ENCODE measurements around the gene SLC28A3. TPM values are rescaled to one million over a fixed set of nuclear protein-coding genes. Genes with fewer than 3 reads are reported as not detected.
A peak's percentile ranks its signal among the peaks of the same experiment; 100 is the strongest.

The SLC28A3 gene
- total and polyA plus RNA-seq, 2 of the 8 experiments (the other 6 are each of a cell fraction or from before 2014, with no cell fraction given), result 0.02 TPM; not detected in 1

GRCh38 chr9:84296146-84296843 is 44.3 kb downstream of the SLC28A3 start:
- DNase-seq (ENCODE audit: low read depth in 1 of 2, low spot score in 2 of 2) (no peak), FAIRE-seq (no peak)
- Histone ChIP-seq H3K18ac (ENCODE audit: extremely low read depth, low read length) (no peak overlapping the region), H2BK120ac (replicated peaks; ENCODE audit: low read depth, low read length) (no peak overlapping the region), H3K79me1 (ENCODE audit: low read depth, low read length) (no peaks in the 10 kb centered on the region), H2BK15ac (ENCODE audit: low read length) (no peak overlapping the region), H3K9ac (replicated peaks in 1 of 4; ENCODE audit: extremely low read depth in 1 of 4, low read depth in 3 of 4, low read length in 3 of 4) (0 out of 7 replicates have a peak overlapping the region, but pooled peaks of 1 of the 4 experiments have one; percentile 21), H3K4ac (replicated peaks; ENCODE audit: insufficient read length, low read depth, low read length) (no peak overlapping the region), H2BK20ac (ENCODE audit: low read length) (no peak overlapping the region), H4K91ac (replicated peaks; ENCODE audit: insufficient read length, low read length) (no peak overlapping the region), H4K5ac (ENCODE audit: insufficient read length, low read depth, low read length) (no peak overlapping the region), H3K56ac (replicated peaks; ENCODE audit: insufficient read length, low read depth, low read length) (no peak overlapping the region), H3K79me2 (ENCODE audit: control insufficient read depth in 1 of 2, insufficient read depth in 2 of 2, low read length in 2 of 2) (no peaks in the 10 kb centered on the region), H4K20me1 (replicated peaks in 1 of 2; ENCODE audit: control insufficient read depth in 1 of 2, insufficient read depth in 2 of 2, low read length in 2 of 2) (no peaks in the 10 kb centered on the region), H3K4me1 (replicated peaks in 1 of 4; ENCODE audit: control insufficient read depth in 3 of 4, insufficient read depth in 4 of 4, low read length in 3 of 4) (peaks cover 0 to 4% (median under 1%) of the 10 kb centered on the region in 4 experiments; a peak in 3 of 7 replicates), H3K4me2 (ENCODE audit: insufficient read depth in 1 of 2, low read depth in 2 of 2, low read length in 2 of 2) (no peak overlapping the region; a peak in 1 of 4 replicates), H2AFZ (ENCODE audit: low read length) (peak overlapping the region; percentile 63), H3K23ac (ENCODE audit: insufficient read length) (no peak overlapping the region), H3K23me2 (ENCODE audit: low read depth, low read length) (no peaks in the 10 kb centered on the region), H3K27ac (ENCODE audit: low read depth, low read length) (no peak overlapping the region), H3K36me3 (ENCODE audit: control insufficient read depth in 2 of 4, insufficient read depth in 4 of 4, low read length in 3 of 4) (no peaks in the 10 kb centered on the region), H3K14ac (ENCODE audit: insufficient read length) (no peak overlapping the region), H2BK12ac (ENCODE audit: low read depth, low read length) (no peak overlapping the region), H2AK5ac (ENCODE audit: low read depth, low read length) (no peak overlapping the region), H3K27me3 (replicated peaks in 1 of 4; ENCODE audit: control insufficient read depth in 3 of 4, extremely low read depth in 1 of 4, insufficient read depth in 3 of 4, low read length in 3 of 4) (no peaks in the 10 kb centered on the region), H4K8ac (ENCODE audit: extremely low read depth, insufficient read depth, low read length) (no peak overlapping the region), H3K4me3 (ENCODE audit: extremely low read depth in 1 of 4, insufficient read depth in 2 of 4, low read depth in 3 of 4, low read length in 4 of 4) (no peak overlapping the region), H3K9me3 (ENCODE audit: insufficient read depth in 2 of 2, low read depth in 1 of 2, low read length in 1 of 2) (no peaks in the 10 kb centered on the region), H2BK5ac (ENCODE audit: low read depth, low read length) (no peak overlapping the region)
- WGBS, 2 experiments (ENCODE audit: extremely low coverage in 1 of 2, insufficient coverage in 1 of 2, insufficient read length in 1 of 2, insufficient replicate concordance in 2 of 2, low coverage in 1 of 2, low lambda C conversion rate in 2 of 2, missing lambda C conversion rate in 1 of 2), result 78% methylated on average over 7 of the region's 7 CpGs; no CpG with 5 or more reads in 1 of the 2 experiments
- ChIA-PET POLR2A (ENCODE audit: partially characterized antibody) (no interaction called here), CTCF (ENCODE audit: partially characterized antibody) (interaction anchor here (0.7 to 5.2 kb wide), 13 partner anchors 9 to 385 kb away, joined by 3 to 38 read pairs (median 4); no protein-coding TSS in a partner anchor)
- TF ChIP-seq TEAD4 (IDR thresholded peaks at IDR 0.05; ENCODE audit: low read depth, low read length) (no peak), TAF1 (IDR thresholded peaks at IDR 0.05; ENCODE audit: low read depth, low read length) (no peak), MAX (IDR thresholded peaks at IDR 0.05) (0 out of 2 replicates have a peak, but pooled peaks have one; percentile 18), CHD2 (IDR thresholded peaks at IDR 0.05; ENCODE audit: low read length) (no peak)
